MCF 10A (cell line): Measurements from ENCODE around the gene PSMD3. TPM values are rescaled to one million over a fixed set of nuclear protein-coding genes. Genes with fewer than 3 reads are reported as not detected.

Source experiments
- BruUV-seq: library from RNA; stranded (reverse); fragments of 400-500 nt; replicated peaks from 2 replicates; lab custom pipeline; 2021; lab: Mats Ljungman, UMichigan
- CTCF ChIA-PET: fragments of 300-600 bp; sonication (Branson Sonifier 250); formaldehyde crosslinking; extraction: SDS; loops from one replicate; lab custom pipeline; 2021; ENCODE audit warnings: antibody characterized with exemption, inconsistent platforms; lab: Yijun Ruan, JAX
- POLR2A ChIA-PET: fragments of 300-600, 350-650 bp; sonication (Branson Sonifier 250); formaldehyde crosslinking; extraction: SDS; loops from one replicate; lab custom pipeline; 2020; ENCODE audit warnings: antibody characterized with exemption, inconsistent platforms; lab: Yijun Ruan, JAX
- DNase-seq: peaks from one replicate; pipeline ENCODE4 v3.0.0-alpha.2; 2018; ENCODE audit not compliant: unreplicated experiment
- H3K27ac Mint-ChIP-seq: one replicate; pipeline ENCODE4 v1.8.0; 2022; ENCODE audit warnings: mild to moderate bottlenecking, low read depth, mixed read lengths; ENCODE audit not compliant: unreplicated experiment
- H3K27me3 Mint-ChIP-seq: one replicate; pipeline ENCODE4 v1.8.0; 2022; ENCODE audit warnings: mixed read lengths; ENCODE audit not compliant: insufficient read depth, unreplicated experiment
- H3K36me3 Mint-ChIP-seq: one replicate; pipeline ENCODE4 v1.8.0; 2022; ENCODE audit warnings: mild to moderate bottlenecking, moderate library complexity, mixed read lengths; ENCODE audit not compliant: insufficient read depth, unreplicated experiment
- H3K4me1 Mint-ChIP-seq: one replicate; pipeline ENCODE4 v1.8.0; 2022; ENCODE audit warnings: mixed read lengths; ENCODE audit not compliant: insufficient read depth, unreplicated experiment
- H3K4me3 Mint-ChIP-seq: one replicate; pipeline ENCODE4 v1.8.0; 2022; ENCODE audit warnings: mild to moderate bottlenecking, moderate library complexity, mixed read lengths; ENCODE audit not compliant: unreplicated experiment
- H3K9me3 Mint-ChIP-seq: one replicate; pipeline ENCODE4 v1.8.0; 2022; ENCODE audit warnings: mixed read lengths; ENCODE audit not compliant: unreplicated experiment
- intact Hi-C: fragments of 100-400 bp; cut with micrococcal nuclease; formaldehyde crosslinking; loops from 2 replicates; pipeline ENCODE4 v1.14.1; 2022
- total RNA-seq: library from RNA; stranded (reverse); gene quantifications from 2 replicates; pipeline ENCODE4 v1.2.3, GENCODE V29; 2022
- TF ChIP-seq, protein P1 (sequence below): fragments of 200-600 bp; IDR thresholded peaks from one replicate; pipeline ENCODE4 v1.8.0; 2022; ENCODE audit warnings: antibody characterized with exemption, mild to moderate bottlenecking; ENCODE audit not compliant: unreplicated experiment

The PSMD3 gene
- total RNA-seq, 1 experiment from 2014 or later: 95.3 TPM

DNA sequence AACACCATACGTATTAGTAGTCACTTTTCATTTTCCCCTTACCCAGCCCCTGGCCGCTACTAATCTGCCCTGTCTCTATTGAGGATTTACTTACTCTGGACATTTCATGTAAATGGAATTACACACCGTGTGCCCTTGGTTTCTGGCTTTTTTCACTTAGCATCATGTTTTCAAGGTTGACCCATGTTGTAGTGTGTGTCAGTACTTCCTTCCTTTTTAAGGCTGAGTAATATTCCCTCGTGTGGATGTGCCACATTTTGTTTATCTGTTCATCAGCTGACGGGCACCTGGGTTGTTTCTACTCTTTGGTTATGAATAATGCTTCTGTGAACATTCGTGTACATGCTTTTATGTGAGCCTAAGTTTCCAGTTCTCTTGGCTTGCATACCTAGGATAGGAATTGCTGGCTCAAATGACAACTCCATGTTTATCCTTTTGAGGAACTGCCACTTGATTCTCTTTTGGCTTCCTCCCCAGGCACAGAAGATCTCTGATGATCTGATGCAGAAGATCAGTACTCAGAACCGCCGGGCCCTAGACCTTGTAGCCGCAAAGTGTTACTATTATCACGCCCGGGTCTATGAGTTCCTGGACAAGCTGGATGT, 7.7 kb downstream of the PSMD3 start:
- no peak overlapping the region for H3K4me3 Mint-ChIP-seq
- H3K9me3 Mint-ChIP-seq: no peaks in the 10 kb centered on the region
- CTCF ChIA-PET: interaction anchor here (0.6 to 0.8 kb wide), 3 partner anchors 40 to 300 kb away, joined by 3 to 4 read pairs (median 4); no protein-coding TSS in a partner anchor
- H3K27ac Mint-ChIP-seq: no peak overlapping the region
- H3K27me3 Mint-ChIP-seq: no peaks in the 10 kb centered on the region
- DNase-seq: no peak
- peaks cover 98% of the 10 kb centered on the region for H3K36me3 Mint-ChIP-seq
- BruUV-seq: no TSS peak
- intact Hi-C loops: no loop called here
- POLR2A ChIA-PET: no interaction called here
- H3K4me1 Mint-ChIP-seq: no peaks in the 10 kb centered on the region
- TF ChIP-seq, protein P1, sequence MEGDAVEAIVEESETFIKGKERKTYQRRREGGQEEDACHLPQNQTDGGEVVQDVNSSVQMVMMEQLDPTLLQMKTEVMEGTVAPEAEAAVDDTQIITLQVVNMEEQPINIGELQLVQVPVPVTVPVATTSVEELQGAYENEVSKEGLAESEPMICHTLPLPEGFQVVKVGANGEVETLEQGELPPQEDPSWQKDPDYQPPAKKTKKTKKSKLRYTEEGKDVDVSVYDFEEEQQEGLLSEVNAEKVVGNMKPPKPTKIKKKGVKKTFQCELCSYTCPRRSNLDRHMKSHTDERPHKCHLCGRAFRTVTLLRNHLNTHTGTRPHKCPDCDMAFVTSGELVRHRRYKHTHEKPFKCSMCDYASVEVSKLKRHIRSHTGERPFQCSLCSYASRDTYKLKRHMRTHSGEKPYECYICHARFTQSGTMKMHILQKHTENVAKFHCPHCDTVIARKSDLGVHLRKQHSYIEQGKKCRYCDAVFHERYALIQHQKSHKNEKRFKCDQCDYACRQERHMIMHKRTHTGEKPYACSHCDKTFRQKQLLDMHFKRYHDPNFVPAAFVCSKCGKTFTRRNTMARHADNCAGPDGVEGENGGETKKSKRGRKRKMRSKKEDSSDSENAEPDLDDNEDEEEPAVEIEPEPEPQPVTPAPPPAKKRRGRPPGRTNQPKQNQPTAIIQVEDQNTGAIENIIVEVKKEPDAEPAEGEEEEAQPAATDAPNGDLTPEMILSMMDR: no peak

DNA sequence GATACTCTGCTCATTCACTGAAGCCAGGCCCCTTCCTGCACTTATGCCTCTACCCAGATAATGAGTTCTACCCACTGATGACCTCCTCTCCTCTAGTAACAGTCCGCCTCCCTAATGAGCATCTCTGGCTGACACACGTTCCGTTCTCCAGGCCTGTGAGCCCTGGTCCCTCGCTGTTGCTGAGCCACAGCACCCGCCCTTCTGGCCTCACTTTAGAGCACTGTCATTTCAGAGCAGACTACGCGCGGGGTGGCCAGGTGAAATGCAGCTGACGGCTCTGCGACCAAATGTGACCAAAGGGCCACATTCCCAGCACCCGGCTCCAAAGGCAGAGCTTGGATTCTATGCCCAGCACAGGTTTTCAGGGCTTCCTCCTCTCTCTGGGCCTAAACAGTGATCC, 13.8 kb downstream of the PSMD3 start:
- CTCF ChIA-PET: interaction anchor here (0.5 kb wide), 1 partner anchor 20 kb away, joined by 3 read pairs; no protein-coding TSS in a partner anchor
- TF ChIP-seq, protein P1: no peak
- intact Hi-C loops: no loop called here
- H3K27ac Mint-ChIP-seq: no peak overlapping the region
- H3K9me3 Mint-ChIP-seq: no peaks in the 10 kb centered on the region
- POLR2A ChIA-PET: interaction anchor here (0.9 to 2.5 kb wide), 3 partner anchors 12 to 116 kb away, joined by 3 to 7 read pairs (median 7); partner anchors contain the start of gene PSMD3
- H3K4me1 Mint-ChIP-seq: peaks cover 13% of the 10 kb centered on the region
- peaks cover 76% of the 10 kb centered on the region for H3K36me3 Mint-ChIP-seq
- H3K27me3 Mint-ChIP-seq: no peaks in the 10 kb centered on the region
- no peak overlapping the region for H3K4me3 Mint-ChIP-seq
- no TSS peak for BruUV-seq
- DNase-seq: no peak

DNA sequence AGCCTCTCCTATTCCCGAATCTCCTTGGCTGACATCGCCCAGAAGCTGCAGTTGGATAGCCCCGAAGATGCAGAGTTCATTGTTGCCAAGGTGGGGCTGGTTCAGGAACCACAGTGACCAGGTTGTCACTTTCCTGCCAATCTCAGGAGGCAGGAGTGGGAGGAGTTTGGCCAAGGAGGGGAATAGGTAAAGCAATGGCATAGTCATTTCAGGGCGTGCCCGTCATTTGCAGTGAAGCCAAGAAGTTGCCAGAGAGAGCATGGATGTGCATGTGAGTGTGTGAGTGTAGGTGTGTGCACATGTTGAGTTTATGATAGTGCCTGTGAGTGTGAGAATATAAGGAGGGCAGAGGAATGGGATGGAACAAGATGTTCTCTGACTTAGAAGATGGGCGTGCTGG, 14.8 kb downstream of the PSMD3 start:
- ChIA-PET POLR2A (interaction anchor here (1.0 to 3.0 kb wide), 5 partner anchors 13 to 104 kb away, joined by 3 to 11 read pairs (median 7); partner anchors contain the start of gene PSMD3), CTCF (no interaction called here)
- no TSS peak for BruUV-seq
- intact Hi-C loops: no loop called here
- peaks cover 13% of the 10 kb centered on the region for H3K4me1 Mint-ChIP-seq
- peak; percentile 6 for DNase-seq
- H3K36me3 Mint-ChIP-seq: peaks cover 66% of the 10 kb centered on the region
- no peaks in the 10 kb centered on the region for H3K27me3 Mint-ChIP-seq
- H3K9me3 Mint-ChIP-seq: no peaks in the 10 kb centered on the region
- no peak overlapping the region for H3K4me3 Mint-ChIP-seq
- TF ChIP-seq, protein P1: no peak
- no peak overlapping the region for H3K27ac Mint-ChIP-seq

DNA sequence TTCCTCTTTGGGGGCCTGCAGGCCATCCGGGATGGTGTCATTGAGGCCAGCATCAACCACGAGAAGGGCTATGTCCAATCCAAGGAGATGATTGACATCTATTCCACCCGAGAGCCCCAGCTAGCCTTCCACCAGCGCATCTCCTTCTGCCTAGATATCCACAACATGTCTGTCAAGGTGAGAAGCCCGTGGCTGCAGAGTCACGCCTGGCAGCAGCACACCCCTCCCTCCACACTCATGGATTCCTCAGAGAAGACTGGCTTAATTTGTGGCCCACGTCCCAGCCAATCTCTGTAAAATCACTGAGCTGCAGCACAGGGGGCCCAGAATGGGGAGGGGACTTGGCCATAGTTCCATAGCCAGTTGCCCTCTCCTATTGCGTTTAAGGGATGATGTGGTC, 15.6 kb downstream of the PSMD3 start:
- Mint-ChIP-seq H3K36me3 (peaks cover 59% of the 10 kb centered on the region), H3K27ac (no peak overlapping the region), H3K4me3 (no peak overlapping the region), H3K9me3 (no peaks in the 10 kb centered on the region), H3K27me3 (no peaks in the 10 kb centered on the region), H3K4me1 (peaks cover 13% of the 10 kb centered on the region)
- no peak for DNase-seq
- BruUV-seq: no TSS peak
- POLR2A ChIA-PET: interaction anchor here (0.6 to 3.0 kb wide), 6 partner anchors 16 to 103 kb away, joined by 3 to 11 read pairs (median 4); partner anchors contain the start of gene PSMD3
- TF ChIP-seq, protein P1: no peak
- intact Hi-C loops: no loop called here
- CTCF ChIA-PET: interaction anchor here (0.6 to 1.5 kb wide), 5 partner anchors 17 to 155 kb away, joined by 3 to 5 read pairs (median 3); no protein-coding TSS in a partner anchor
